Lower leg skin (tissue), 3 donors: ENCODE results near the gene ZFY.

Experiments used
- CTCF ChIP-seq, 3 donors: fragments of 450-650 bp; IDR thresholded peaks; one replicate each; pipeline ENCODE4 v1.5.1; 2016; ENCODE audit warnings: antibody characterized with exemption in 3 of 3, mild to moderate bottlenecking in 3 of 3, moderate library complexity in 2 of 3
- POLR2A ChIP-seq, 2 donors: fragments of 450-650 bp; IDR thresholded peaks; one replicate each; pipeline ENCODE4 v1.6.1; 2016 to 2017; ENCODE audit warnings: antibody characterized with exemption in 2 of 2, mild to moderate bottlenecking in 1 of 2, moderate library complexity in 1 of 2

- TF ChIP-seq CTCF (IDR thresholded peaks at IDR 0.05) = no peak
- TF ChIP-seq POLR2A (IDR thresholded peaks at IDR 0.05) = no peak
These were observed 695 bp downstream of the ZFY start for GRCh38 chrY:2935716-2936435.
